GM12878 (cell line): ENCODE data around the gene EIF4ENIF1. TPM values are rescaled to one million over a fixed set of nuclear protein-coding genes. Genes with fewer than 3 reads are reported as not detected.

Experiments
- ATAC-seq: fragments of 200-7000 bp; cut with Tn5 transposase; 3 replicates; pipeline ENCODE4 v1.9.1; 2020; ENCODE audit warnings: mild to moderate bottlenecking, moderate library complexity
- BruUV-seq: library from RNA; stranded (reverse); fragments of 400-500 nt; replicated peaks from 2 replicates; lab custom pipeline; 2021; lab: Mats Ljungman, UMichigan
- CTCF ChIA-PET: fragments of 300-600 bp; sonication (Branson Sonifier 250); formaldehyde crosslinking; extraction: SDS; loops from one replicate; lab custom pipeline; 2021; ENCODE audit warnings: inconsistent platforms; lab: Yijun Ruan, JAX
- POLR2A ChIA-PET: fragments of 350-600 bp; formaldehyde crosslinking; extraction: SDS; loops from one replicate; lab custom pipeline; 2021; ENCODE audit warnings: inconsistent platforms; lab: Charles Lee
- RAD21 ChIA-PET: fragments of 300-600 bp; sonication (Branson Sonifier 250); formaldehyde crosslinking; loops from one replicate; lab custom pipeline; 2023; ENCODE audit warnings: antibody characterized with exemption; ENCODE audit not compliant: unreplicated experiment; lab: Charles Lee
- SMC1A ChIA-PET: fragments of 300-600 bp; sonication (Branson Sonifier 250); formaldehyde crosslinking; loops from one replicate; lab custom pipeline; 2023; ENCODE audit not compliant: unreplicated experiment, uncharacterized antibody; lab: Charles Lee
- DNase-seq: peaks from one replicate; pipeline ENCODE4 v3.0.0-alpha.2; 2011; ENCODE audit warnings: low read depth, low spot score
- FAIRE-seq: peaks from 3 replicates; lab custom pipeline; 2011; peaks lifted over from hg19 to GRCh38; lab: Jason Lieb, UNC
- H2AFZ ChIP-seq: 2 replicates; pipeline ENCODE4 v1.6.0; 2011; ENCODE audit warnings: low read depth, low read length, control low read depth; ENCODE audit not compliant: control insufficient read depth
- H3K27ac ChIP-seq: 2 replicates; pipeline ENCODE4 v1.5.1; 2011; ENCODE audit warnings: control low read depth; ENCODE audit not compliant: control insufficient read depth, insufficient read depth
- H3K27me3 ChIP-seq, 2 experiments: replicated peaks in 1 of 2; 2 replicates each; pipeline versions ENCODE4 v1.6.0 to v1.6.1; 2011; ENCODE audit warnings: low read length in 1 of 2; ENCODE audit not compliant: control insufficient read depth in 2 of 2, insufficient read depth in 2 of 2
- H3K36me3 ChIP-seq, 2 experiments: 2 replicates each; pipeline ENCODE4 v1.5.1; 2011; ENCODE audit warnings: low read length in 1 of 2; ENCODE audit not compliant: control insufficient read depth in 2 of 2, insufficient read depth in 2 of 2
- H3K4me1 ChIP-seq: 2 replicates; pipeline ENCODE4 v1.6.1; 2011; ENCODE audit warnings: mild to moderate bottlenecking, low read length, moderate library complexity, mixed read lengths; ENCODE audit not compliant: control insufficient read depth, insufficient read depth
- H3K4me2 ChIP-seq: 2 replicates; pipeline ENCODE4 v1.6.0; 2011; ENCODE audit warnings: control low read depth; ENCODE audit not compliant: control insufficient read depth, insufficient read depth
- H3K4me3 ChIP-seq: fragments of 200-600 bp; sonication (generic); 2 replicates; pipeline ENCODE4 v1.5.1; 2016
- H3K79me2 ChIP-seq: 2 replicates; pipeline ENCODE4 v1.6.0; 2011; ENCODE audit warnings: low read length; ENCODE audit not compliant: control insufficient read depth, insufficient read depth
- H3K9ac ChIP-seq: 2 replicates; pipeline ENCODE4 v1.8.0; 2011; ENCODE audit warnings: low read length, control low read depth, mixed read lengths; ENCODE audit not compliant: control insufficient read depth, insufficient read depth
- H3K9me3 ChIP-seq: replicated peaks from 3 replicates; pipeline ENCODE4 v1.5.1; 2011; ENCODE audit warnings: mild to moderate bottlenecking, low read length; ENCODE audit not compliant: control insufficient read depth, insufficient read depth
- H4K20me1 ChIP-seq: 2 replicates; pipeline ENCODE4 v1.6.0; 2011; ENCODE audit not compliant: control insufficient read depth, insufficient read depth
- CHD2 ChIP-seq: IDR thresholded peaks from 2 replicates; pipeline ENCODE4 v1.6.1; 2011; ENCODE audit warnings: low read depth, low read length, improper control_type of control experiment, borderline replicate concordance
- CUX1 ChIP-seq: IDR thresholded peaks from 2 replicates; pipeline ENCODE4 v1.6.1; 2012; ENCODE audit warnings: improper control_type of control experiment, low read depth, low read length; ENCODE audit not compliant: insufficient replicate concordance
- EED ChIP-seq: sonication (generic); IDR thresholded peaks from 2 replicates; pipeline ENCODE4 v1.6.1; 2016; ENCODE audit warnings: antibody characterized with exemption, low read depth
- NFIC ChIP-seq: IDR thresholded peaks from 2 replicates; pipeline ENCODE4 v1.6.1; 2012; ENCODE audit warnings: low read depth, mild to moderate bottlenecking, inconsistent platforms, low read length, moderate library complexity
- ZBTB4 ChIP-seq: fragments of 450-650 bp; formaldehyde crosslinking; IDR thresholded peaks from 2 replicates; pipeline ENCODE4 v1.4.0; 2022; ENCODE audit warnings: mild to moderate bottlenecking, moderate library complexity
- ZNF217 ChIP-seq: fragments of 450-650 bp; IDR thresholded peaks from 2 replicates; pipeline ENCODE4 v1.6.1; 2017; ENCODE audit warnings: antibody characterized with exemption, mild to moderate bottlenecking
- WGBS: methylation state at CpG from one replicate; pipeline ENCODE4 v1.1.6; 2016; ENCODE audit warnings: low lambda C conversion rate; ENCODE audit not compliant: insufficient replicate concordance, insufficient coverage; ENCODE audit errors: missing lambda C conversion rate; 5-methylcytosine and 5-hydroxymethylcytosine counted together
- in situ Hi-C: fragments of 300-500 bp; cut with MboI; formaldehyde crosslinking; loops from 9 replicates; pipeline ENCODE4 v1.14.3; 2018; ENCODE audit warnings: mixed read lengths
- intact Hi-C: fragments of 100-400 bp; cut with micrococcal nuclease; formaldehyde crosslinking; loops from one replicate; pipeline ENCODE4 v1.14.2; 2022; ENCODE audit not compliant: unreplicated experiment
- polyA plus RNA-seq, 11 experiments: library from polyadenylated mRNA; depleted of rRNA in 4 of 11; unstranded in 6 of 11; stranded (reverse) in 5 of 11; fragments of >200 nt; fragmentation: Nextera tagmentation in 4 of 11; fragmentation: Illumina TruSeq in 1 of 11; extraction: Ambion mirVana in 4 of 11; extraction: Trizol in 1 of 11; gene quantifications; 1 replicate in 1 of 11; 2 replicates in 10 of 11; pipeline versions ENCODE4 v1.2.1 to v1.2.3, GENCODE V29; 2011 to 2016; ENCODE audit warnings: inconsistent platforms in 2 of 11, missing spikeins in 2 of 11, low read depth in 1 of 11
- total RNA-seq, 4 experiments: library from RNA; depleted of rRNA in 3 of 4; stranded (reverse); fragments of >200 nt in 3 of 4; fragmentation: Illumina TruSeq in 1 of 4; extraction: Trizol in 1 of 4; gene quantifications; 2 replicates each; pipeline versions ENCODE4 v1.2.1 to v1.2.3, GENCODE V29; 2013 to 2021

Gene EIF4ENIF1
- total and polyA plus RNA-seq, 10 of the 15 experiments (the other 5 are each of a cell fraction or from before 2014, with no cell fraction given) = 4.4 to 43.7 (median 24.4) TPM

- TF ChIP-seq CUX1 (no peak), NFIC (no peak), EED (peak; percentile 4; the same call in 1 of the 2 replicates), ZBTB4 (no peak), ZNF217 (no peak), CHD2 (no peak)
- TF ChIP-seq, all 136 proteins: peak for 1
- no peaks in the 10 kb centered on the region for H4K20me1 ChIP-seq
- intact Hi-C loops = no loop called here
- peak overlapping the region; percentile 94 for H3K4me2 ChIP-seq
- peak overlapping the region; percentile 99 for H3K9ac ChIP-seq
- no peaks in the 10 kb centered on the region for H3K27me3 ChIP-seq
- DNase-seq = no peak
- in situ Hi-C loops = no loop called here
- no peak for FAIRE-seq
- no TSS peak for BruUV-seq
- peaks cover 0 to 15% of the 10 kb centered on the region in 2 experiments for H3K36me3 ChIP-seq
- peaks cover 41% of the 10 kb centered on the region for H3K79me2 ChIP-seq
- RAD21 ChIA-PET = no interaction called here
- H3K9me3 ChIP-seq = no peaks in the 10 kb centered on the region
- peak overlapping the region; percentile 97 for H2AFZ ChIP-seq
- ATAC-seq = no peak
- POLR2A ChIA-PET = interaction anchor here (0.5 to 2.1 kb wide), 4 partner anchors 12 to 108 kb away, joined by 3 to 7 read pairs (median 4); partner anchors contain the start of genes PATZ1 and PIK3IP1
- peak overlapping the region; percentile 92 for H3K27ac ChIP-seq
- WGBS = 14% methylated on average over 11 of the region's 11 CpGs
- CTCF ChIA-PET = interaction anchor here (0.9 to 1.7 kb wide), 3 partner anchors 9 to 55 kb away, joined by 4 read pairs; no protein-coding TSS in a partner anchor
- peaks cover 3% of the 10 kb centered on the region; the same call in 1 of the 2 replicates for H3K4me1 ChIP-seq
- H3K4me3 ChIP-seq = peak overlapping the region; percentile 95
- SMC1A ChIA-PET = no interaction called here
These were observed 89.6 kb downstream of the EIF4ENIF1 start for GRCh38 chr22:31400023-31400397.
